Esophagus (tissue), 2 donors: ENCODE results near the gene TNFAIP3. TPM values are rescaled to one million over a fixed set of nuclear protein-coding genes. Genes with fewer than 3 reads are reported as not detected.
"Not testable (repeated sequence)": the region's sequence is repeated elsewhere in the genome, so short reads cannot be mapped to it uniquely, and the experiment has no call there.

Experiments used
- H3K27ac ChIP-seq, 2 donors: one replicate each; pipeline ENCODE4 v1.5.1; 2013; ENCODE audit warnings: low read depth in 2 of 2, mild to moderate bottlenecking in 2 of 2, inconsistent platforms in 1 of 2, low read length in 1 of 2, moderate library complexity in 1 of 2
- H3K27me3 ChIP-seq, 2 donors: one replicate each; pipeline ENCODE4 v1.6.1; 2013; ENCODE audit warnings: low read length in 2 of 2, control low read depth in 1 of 2, mild to moderate bottlenecking in 1 of 2; ENCODE audit not compliant: insufficient read depth in 2 of 2, control insufficient read depth in 1 of 2
- H3K36me3 ChIP-seq, 2 donors: one replicate each; pipeline ENCODE4 v1.6.1; 2013; ENCODE audit warnings: low read length in 1 of 2; ENCODE audit not compliant: control insufficient read depth in 2 of 2, insufficient read depth in 2 of 2
- H3K4me1 ChIP-seq, 2 donors: one replicate each; pipeline ENCODE4 v1.6.1; 2013; ENCODE audit warnings: low read length in 1 of 2; ENCODE audit not compliant: control insufficient read depth in 2 of 2, insufficient read depth in 2 of 2
- H3K4me3 ChIP-seq, 2 donors: one replicate each; pipeline ENCODE4 v1.5.1; 2013; ENCODE audit warnings: low read length in 2 of 2, mild to moderate bottlenecking in 2 of 2, low read depth in 1 of 2, moderate library complexity in 1 of 2
- H3K9me3 ChIP-seq, 2 donors: one replicate each; pipeline ENCODE4 v1.6.1; 2013; ENCODE audit warnings: mild to moderate bottlenecking in 2 of 2, low read depth in 1 of 2, low read length in 1 of 2, moderate library complexity in 1 of 2; ENCODE audit not compliant: control insufficient read depth in 2 of 2, insufficient read depth in 1 of 2
- WGBS, 2 donors: extraction: QIAGEN DNeasy Blood & Tissue Kit; methylation state at CpG; one replicate each; pipeline ENCODE4 v1.1.7; 2013; 5-methylcytosine and 5-hydroxymethylcytosine counted together
- polyA plus RNA-seq, 2 donors: library from polyadenylated mRNA; stranded (reverse); fragments of 200-250 nt; gene quantifications; one replicate each; pipeline ENCODE4 v1.2.3, GENCODE V29; 2013
- donor health status: healthy with polysubstance abuse.
- donor health status: Bipolar disorder and iron deficiency.

The TNFAIP3 gene
- polyA plus RNA-seq, 2 donors, result 5.6 to 10.7 TPM

- no peak overlapping the region for H3K4me3 ChIP-seq
- no peaks in the 10 kb centered on the region for H3K4me1 ChIP-seq
- whole genome bisulfite sequencing, 2 donors, result 97 to 100% methylated on average over 1 of the region's 1 CpG
- H3K27ac ChIP-seq, result no peak overlapping the region
- H3K36me3 ChIP-seq, result no peaks in the 10 kb centered on the region
- no peaks in the 10 kb centered on the region for H3K27me3 ChIP-seq
- H3K9me3 ChIP-seq, result no peaks in the 10 kb centered on the region
Observed at GRCh38 chr6:137840252-137840651, 26.8 kb upstream of the TNFAIP3 start.

GRCh38 chr6:137843211-137843610 is 23.8 kb upstream of the TNFAIP3 start:
- no peak overlapping the region for H3K27ac ChIP-seq
- no peaks in the 10 kb centered on the region for H3K4me1 ChIP-seq
- no peaks in the 10 kb centered on the region for H3K36me3 ChIP-seq
- H3K9me3 ChIP-seq, result no peaks in the 10 kb centered on the region
- no peaks in the 10 kb centered on the region for H3K27me3 ChIP-seq
- no peak overlapping the region for H3K4me3 ChIP-seq

GRCh38 chr6:137844327-137844726 is 22.7 kb upstream of the TNFAIP3 start:
- not testable (repeated sequence) for H3K27ac ChIP-seq, H3K9me3 ChIP-seq
- WGBS, 2 donors, result 69 to 73% methylated on average over 2 of the region's 2 CpGs

GRCh38 chr6:137844773-137845172 is 22.3 kb upstream of the TNFAIP3 start:
- not testable (repeated sequence) for H3K9me3 ChIP-seq, H3K27ac ChIP-seq, H3K4me3 ChIP-seq, H3K36me3 ChIP-seq, H3K4me1 ChIP-seq, H3K27me3 ChIP-seq
- 85 to 91% methylated on average over 7 of the region's 7 CpGs for WGBS, 2 donors

More at GRCh38 chr6:137844327-137844726, 22.7 kb upstream of the TNFAIP3 start:
- H3K36me3 ChIP-seq, H3K27me3 ChIP-seq, H3K4me3 ChIP-seq, H3K4me1 ChIP-seq: not testable (repeated sequence)

GRCh38 chr6:137845460-137845859 is 21.6 kb upstream of the TNFAIP3 start:
- no peak overlapping the region for H3K27ac ChIP-seq
- no peaks in the 10 kb centered on the region for H3K36me3 ChIP-seq
- no peaks in the 10 kb centered on the region for H3K27me3 ChIP-seq
- H3K4me3 ChIP-seq, result no peak overlapping the region
- H3K4me1 ChIP-seq, result no peaks in the 10 kb centered on the region
- WGBS, 2 donors, result 89 to 94% methylated on average over 6 of the region's 6 CpGs
- no peaks in the 10 kb centered on the region for H3K9me3 ChIP-seq

GRCh38 chr6:137846274-137846673 is 20.8 kb upstream of the TNFAIP3 start:
- WGBS, 2 donors, result 91 to 92% methylated on average over 6 of the region's 6 CpGs
- H3K27ac ChIP-seq, result no peak overlapping the region
- H3K9me3 ChIP-seq, result no peaks in the 10 kb centered on the region
- no peak overlapping the region for H3K4me3 ChIP-seq
- no peaks in the 10 kb centered on the region for H3K4me1 ChIP-seq
- H3K27me3 ChIP-seq, result no peaks in the 10 kb centered on the region
- no peaks in the 10 kb centered on the region for H3K36me3 ChIP-seq

- Histone ChIP-seq H3K27ac (no peak overlapping the region), H3K36me3 (no peaks in the 10 kb centered on the region)
Observed at GRCh38 chr6:137846772-137847313, 20.2 kb upstream of the TNFAIP3 start.

GRCh38 chr6:137847748-137848147 is 19.3 kb upstream of the TNFAIP3 start:
- Histone ChIP-seq H3K27me3 (no peaks in the 10 kb centered on the region), H3K9me3 (no peaks in the 10 kb centered on the region), H3K4me3 (no peak overlapping the region), H3K27ac (no peak overlapping the region), H3K36me3 (no peaks in the 10 kb centered on the region), H3K4me1 (peaks cover 0 to 3% of the 10 kb centered on the region in 2 donors)
- WGBS, 2 donors, result 89 to 91% methylated on average over 5 of the region's 5 CpGs

More at GRCh38 chr6:137846772-137847313, 20.2 kb upstream of the TNFAIP3 start:
- WGBS, 2 donors, result 77 to 83% methylated on average over 7 of the region's 7 CpGs
- H3K4me1 ChIP-seq, result no peaks in the 10 kb centered on the region
- no peak overlapping the region for H3K4me3 ChIP-seq
- no peaks in the 10 kb centered on the region for H3K27me3 ChIP-seq
- no peaks in the 10 kb centered on the region for H3K9me3 ChIP-seq

GRCh38 chr6:137848672-137849071 is 18.4 kb upstream of the TNFAIP3 start:
- peaks cover 0 to 3% of the 10 kb centered on the region in 2 donors for H3K4me1 ChIP-seq
- no peak overlapping the region for H3K4me3 ChIP-seq
- no peaks in the 10 kb centered on the region for H3K36me3 ChIP-seq
- WGBS, 2 donors, result 65 to 70% methylated on average over 3 of the region's 3 CpGs
- H3K27ac ChIP-seq, result no peak overlapping the region
- no peaks in the 10 kb centered on the region for H3K27me3 ChIP-seq
- H3K9me3 ChIP-seq, result no peaks in the 10 kb centered on the region

- Histone ChIP-seq H3K9me3 (no peaks in the 10 kb centered on the region), H3K4me1 (peaks cover 0 to 3% of the 10 kb centered on the region in 2 donors), H3K4me3 (no peak overlapping the region), H3K27ac (no peak overlapping the region), H3K27me3 (no peaks in the 10 kb centered on the region), H3K36me3 (no peaks in the 10 kb centered on the region)
- WGBS, 2 donors, result 39 to 45% methylated on average over 4 of the region's 4 CpGs
Observed at GRCh38 chr6:137849181-137849980, 17.7 kb upstream of the TNFAIP3 start.
